IMR-90 (cell line): ENCODE measurements around the gene CEACAM6. TPM values are rescaled to one million over a fixed set of nuclear protein-coding genes. Genes with fewer than 3 reads are reported as not detected.

Experiments used
- ATAC-seq: fragments of 200-7000 bp; cut with Tn5 transposase; 2 replicates; pipeline ENCODE4 v1.9.1; 2020; ENCODE audit warnings: low read depth, mild to moderate bottlenecking, moderate library complexity
- BruUV-seq: library from RNA; stranded (reverse); fragments of 400-500 nt; replicated peaks from 2 replicates; lab custom pipeline; 2021; lab: Mats Ljungman, UMichigan
- CTCF ChIA-PET: fragments of 300-600 bp; formaldehyde crosslinking; extraction: SDS; loops from one replicate; lab custom pipeline; 2021; ENCODE audit warnings: antibody characterized with exemption; lab: Yijun Ruan, JAX
- POLR2A ChIA-PET: fragments of 300-600 bp; sonication (Branson Sonifier 250); formaldehyde crosslinking; loops from one replicate; lab custom pipeline; 2022; ENCODE audit warnings: antibody characterized with exemption; ENCODE audit not compliant: unreplicated experiment; lab: Charles Lee
- DNase-seq: peaks from one replicate; pipeline ENCODE4 v3.0.0; 2013
- H2AFZ ChIP-seq: replicated peaks from 2 replicates; pipeline ENCODE3; 2013; ENCODE audit warnings: low read length, mild to moderate bottlenecking; ENCODE audit not compliant: poor library complexity
- H2AK5ac ChIP-seq: 2 replicates; pipeline ENCODE4 v1.6.1; 2013; ENCODE audit warnings: low read depth, low read length, inconsistent platforms
- H2AK9ac ChIP-seq: replicated peaks from 2 replicates; pipeline ENCODE3; 2013; ENCODE audit warnings: mild to moderate bottlenecking, low read depth, low read length, moderate library complexity; ENCODE audit not compliant: poor library complexity
- H2BK120ac ChIP-seq: 2 replicates; pipeline ENCODE4 v1.6.1; 2013; ENCODE audit warnings: low read depth, low read length, inconsistent platforms
- H2BK15ac ChIP-seq: 3 replicates; pipeline ENCODE4 v1.6.1; 2013; ENCODE audit warnings: low read depth, low read length, inconsistent platforms
- H2BK20ac ChIP-seq: 2 replicates; pipeline ENCODE4 v1.6.1; 2013; ENCODE audit warnings: low read depth, mild to moderate bottlenecking, inconsistent platforms, low read length, moderate library complexity
- H2BK5ac ChIP-seq: 2 replicates; pipeline ENCODE4 v1.6.1; 2013; ENCODE audit warnings: mild to moderate bottlenecking, low read depth, low read length, inconsistent platforms; ENCODE audit not compliant: poor library complexity, severe bottlenecking
- H3K14ac ChIP-seq: replicated peaks from 2 replicates; pipeline ENCODE4 v1.6.1; 2013; ENCODE audit warnings: low read depth, low read length, inconsistent platforms
- H3K18ac ChIP-seq: 2 replicates; pipeline ENCODE4 v1.6.1; 2013; ENCODE audit warnings: low read depth, low read length, control low read depth
- H3K23ac ChIP-seq: 2 replicates; pipeline ENCODE4 v1.6.1; 2013; ENCODE audit warnings: low read depth, low read length, inconsistent platforms
- H3K27ac ChIP-seq: 2 replicates; pipeline ENCODE4 v1.5.1; 2013; ENCODE audit warnings: mild to moderate bottlenecking, control low read depth, low read length; ENCODE audit not compliant: insufficient read depth
- H3K27me3 ChIP-seq: 2 replicates; pipeline ENCODE4 v1.6.1; 2013; ENCODE audit warnings: low read length; ENCODE audit not compliant: control insufficient read depth, insufficient read depth
- H3K36me3 ChIP-seq: 2 replicates; pipeline ENCODE4 v1.6.1; 2013; ENCODE audit warnings: low read length, mixed read lengths; ENCODE audit not compliant: control insufficient read depth, insufficient read depth
- H3K4ac ChIP-seq: 2 replicates; pipeline ENCODE4 v1.6.1; 2013; ENCODE audit warnings: low read depth, low read length, inconsistent platforms
- H3K4me1 ChIP-seq: 2 replicates; pipeline ENCODE4 v1.6.1; 2013; ENCODE audit warnings: low read length, mixed read lengths; ENCODE audit not compliant: control insufficient read depth, insufficient read depth
- H3K4me2 ChIP-seq: 2 replicates; pipeline ENCODE4 v1.6.1; 2013; ENCODE audit warnings: low read depth, mild to moderate bottlenecking, control low read depth, low read length, moderate library complexity
- H3K4me3 ChIP-seq: 2 replicates; pipeline ENCODE4 v1.5.1; 2013; ENCODE audit warnings: low read depth, mild to moderate bottlenecking, control low read depth, low read length, moderate library complexity; ENCODE audit not compliant: insufficient read depth
- H3K56ac ChIP-seq: 2 replicates; pipeline ENCODE4 v1.6.1; 2013; ENCODE audit warnings: low read length, inconsistent platforms; ENCODE audit not compliant: insufficient read depth; ENCODE audit errors: extremely low read depth
- H3K79me1 ChIP-seq, 2 experiments: 2 replicates each; pipeline ENCODE4 v1.6.1; 2013; ENCODE audit warnings: low read length in 2 of 2, inconsistent platforms in 1 of 2, low read depth in 1 of 2
- H3K9ac ChIP-seq: 2 replicates; pipeline ENCODE4 v1.6.1; 2013; ENCODE audit warnings: low read depth, low read length, control low read depth
- H3K9me1 ChIP-seq: 2 replicates; pipeline ENCODE4 v1.6.1; 2013; ENCODE audit warnings: low read length, inconsistent platforms; ENCODE audit not compliant: insufficient read depth
- H3K9me3 ChIP-seq: 2 replicates; pipeline ENCODE4 v1.6.1; 2013; ENCODE audit warnings: low read length; ENCODE audit not compliant: control insufficient read depth, insufficient read depth
- H4K20me1 ChIP-seq: 2 replicates; pipeline ENCODE4 v1.6.1; 2013; ENCODE audit warnings: low read length, inconsistent platforms; ENCODE audit not compliant: insufficient read depth
- H4K5ac ChIP-seq: 2 replicates; pipeline ENCODE4 v1.6.1; 2013; ENCODE audit warnings: mild to moderate bottlenecking, low read depth, low read length, control low read depth
- H4K8ac ChIP-seq, 2 experiments: 2 replicates each; pipeline ENCODE4 v1.6.1; 2013; ENCODE audit warnings: low read depth in 2 of 2, low read length in 2 of 2, control low read depth in 1 of 2, inconsistent platforms in 1 of 2
- H4K91ac ChIP-seq: 2 replicates; pipeline ENCODE4 v1.6.1; 2013; ENCODE audit warnings: low read depth, low read length, inconsistent platforms; ENCODE audit not compliant: insufficient read depth
- CEBPB ChIP-seq: IDR thresholded peaks from 2 replicates; pipeline ENCODE4 v1.6.1; 2012; ENCODE audit warnings: low read depth, low read length, improper control_type of control experiment
- CHD1 ChIP-seq: IDR thresholded peaks from 2 replicates; pipeline ENCODE4 v1.6.1; 2012; ENCODE audit warnings: low read depth, low read length, improper control_type of control experiment
- CTCF ChIP-seq: conservative IDR thresholded peaks from 2 replicates; pipeline ENCODE4 v1.5.1; 2012; ENCODE audit warnings: mild to moderate bottlenecking, low read depth, low read length, improper control_type of control experiment
- FOS ChIP-seq: fragments of 150-350 bp; IDR thresholded peaks from 2 replicates; pipeline ENCODE4 v1.6.1; 2016; ENCODE audit warnings: low read depth, low read length
- MAZ ChIP-seq: IDR thresholded peaks from 2 replicates; pipeline ENCODE4 v1.6.1; 2012; ENCODE audit warnings: low read depth, mild to moderate bottlenecking, low read length, improper control_type of control experiment, moderate library complexity, borderline replicate concordance
- RAD21 ChIP-seq: IDR thresholded peaks from 2 replicates; pipeline ENCODE4 v1.6.1; 2012; ENCODE audit warnings: low read length, improper control_type of control experiment
- RFX5 ChIP-seq: IDR thresholded peaks from 2 replicates; pipeline ENCODE4 v1.8.0; 2012; ENCODE audit warnings: low read depth, mild to moderate bottlenecking, low read length, moderate library complexity
- WGBS, 2 experiments: methylation state at CpG; one replicate each; pipeline versions ENCODE4 v1.1.5 to v1.1.7; 2013; ENCODE audit warnings: missing lambda C conversion rate in 2 of 2; ENCODE audit not compliant: insufficient read length in 1 of 2; ENCODE audit errors: extremely low coverage in 2 of 2; 5-methylcytosine and 5-hydroxymethylcytosine counted together
- dilution Hi-C: fragments of 300-500 bp; cut with HindIII; formaldehyde crosslinking; loops from one replicate; pipeline ENCODE4 v1.14.3; 2018; ENCODE audit warnings: low sequenced_read_pairs; ENCODE audit not compliant: unreplicated experiment
- in situ Hi-C: fragments of 300-500 bp; cut with MboI; formaldehyde crosslinking; loops from 3 replicates; pipeline ENCODE4 v1.14.3; 2019; ENCODE audit warnings: low sequenced_read_pairs, inconsistent platforms, mixed read lengths
- intact Hi-C: fragments of 100-400 bp; cut with micrococcal nuclease; formaldehyde crosslinking; loops from 2 replicates; pipeline ENCODE4 v1.10.0; 2022
- polyA plus RNA-seq, 3 experiments: library from polyadenylated mRNA; depleted of rRNA; stranded (reverse); fragments of >200 nt; gene quantifications; 2 replicates each; pipeline ENCODE4 v1.2.3, GENCODE V29; 2012; ENCODE audit warnings: low replicate concordance in 1 of 3
- total RNA-seq: library from RNA; depleted of rRNA; stranded (reverse); fragments of >200 nt; gene quantifications from 2 replicates; pipeline ENCODE4 v1.2.3, GENCODE V29; 2012

Gene CEACAM6
- total and polyA plus RNA-seq, 2 of the 4 experiments (the other 2 are of a cell fraction): not detected

DNA sequence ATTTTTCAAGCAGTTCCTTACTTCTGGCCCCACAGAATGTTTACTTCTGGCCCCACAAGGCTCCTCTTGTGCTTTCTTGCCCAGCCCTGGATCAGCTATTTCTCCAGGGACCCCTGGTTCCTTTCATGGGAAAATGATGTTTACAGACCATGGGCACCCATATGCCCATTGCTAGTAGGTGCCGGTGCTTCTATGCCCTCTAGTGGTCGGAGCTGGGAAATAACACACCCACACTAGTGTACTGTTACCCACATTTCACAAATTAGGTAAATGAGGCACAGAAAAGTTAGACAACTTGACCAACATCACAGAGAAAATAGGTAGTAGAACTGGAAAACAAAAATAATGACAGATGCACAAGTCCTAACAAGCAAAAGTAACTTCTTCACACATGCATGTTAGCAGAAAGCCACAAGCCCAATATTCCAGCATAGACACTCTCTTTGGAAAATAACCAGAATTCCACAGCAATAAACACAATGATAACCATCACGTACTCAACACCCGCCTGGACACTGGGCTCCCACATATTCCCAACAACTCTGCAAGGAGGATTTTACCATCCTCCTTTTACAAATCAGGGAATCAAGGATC is 1.3 kb upstream of the CEACAM6 start:
- Histone ChIP-seq H3K79me1 (no peaks in the 10 kb centered on the region), H2AK5ac (no peak overlapping the region), H2AK9ac (no peak overlapping the region), H3K14ac (no peak overlapping the region), H3K4me3 (no peak overlapping the region), H2BK15ac (no peak overlapping the region), H3K4ac (no peak overlapping the region), H2AFZ (no peak overlapping the region), H3K27me3 (peaks cover 6% of the 10 kb centered on the region), H3K9me3 (no peaks in the 10 kb centered on the region), H3K9ac (no peak overlapping the region), H2BK20ac (no peak overlapping the region), H4K91ac (no peak overlapping the region), H3K27ac (no peak overlapping the region), H3K9me1 (no peaks in the 10 kb centered on the region), H4K8ac (no peak overlapping the region), H4K20me1 (no peaks in the 10 kb centered on the region), H3K23ac (no peak overlapping the region), H3K36me3 (no peaks in the 10 kb centered on the region), H2BK5ac (no peak overlapping the region), H4K5ac (no peak overlapping the region), H3K56ac (no peak overlapping the region), H3K4me1 (no peaks in the 10 kb centered on the region), H3K4me2 (no peak overlapping the region), H3K18ac (no peak overlapping the region), H2BK120ac (no peak overlapping the region)
- peak; percentile 86 for ATAC-seq
- intact Hi-C loops (no loop called here), dilution Hi-C loops (no loop called here), in situ Hi-C loops (no loop called here)
- 20% methylated on average over 1 of the region's 4 CpGs; no CpG with 5 or more reads in 1 of the 2 experiments for WGBS, 2 experiments
- ChIA-PET POLR2A (no interaction called here), CTCF (interaction anchor here (1.3 kb wide), 1 partner anchor 58 kb away, joined by 5 read pairs; no protein-coding TSS in a partner anchor)
- TF ChIP-seq RFX5: no peak
- TF ChIP-seq CTCF: peak; percentile 45
- TF ChIP-seq RAD21: peak; percentile 7; the same call in 1 of the 2 replicates
- no peak for TF ChIP-seq FOS
- TF ChIP-seq CEBPB: no peak
- TF ChIP-seq MAZ: no peak
- no peak for TF ChIP-seq CHD1
- no TSS peak for BruUV-seq
- DNase-seq: peak; percentile 4
